Stimulated activated CD4-positive, alpha-beta T cell treated with anti-CD3 and anti-CD28 coated beads, Interleukin-2, amount 100 ng/mL, for 24 hours (primary cell): ENCODE measurements around the gene GSTT2.

Experiments
- DNase-seq, 2 donors: peaks; one replicate each; pipeline ENCODE4 v3.0.0-alpha.2; 2020

Gene GSTT2

DNA sequence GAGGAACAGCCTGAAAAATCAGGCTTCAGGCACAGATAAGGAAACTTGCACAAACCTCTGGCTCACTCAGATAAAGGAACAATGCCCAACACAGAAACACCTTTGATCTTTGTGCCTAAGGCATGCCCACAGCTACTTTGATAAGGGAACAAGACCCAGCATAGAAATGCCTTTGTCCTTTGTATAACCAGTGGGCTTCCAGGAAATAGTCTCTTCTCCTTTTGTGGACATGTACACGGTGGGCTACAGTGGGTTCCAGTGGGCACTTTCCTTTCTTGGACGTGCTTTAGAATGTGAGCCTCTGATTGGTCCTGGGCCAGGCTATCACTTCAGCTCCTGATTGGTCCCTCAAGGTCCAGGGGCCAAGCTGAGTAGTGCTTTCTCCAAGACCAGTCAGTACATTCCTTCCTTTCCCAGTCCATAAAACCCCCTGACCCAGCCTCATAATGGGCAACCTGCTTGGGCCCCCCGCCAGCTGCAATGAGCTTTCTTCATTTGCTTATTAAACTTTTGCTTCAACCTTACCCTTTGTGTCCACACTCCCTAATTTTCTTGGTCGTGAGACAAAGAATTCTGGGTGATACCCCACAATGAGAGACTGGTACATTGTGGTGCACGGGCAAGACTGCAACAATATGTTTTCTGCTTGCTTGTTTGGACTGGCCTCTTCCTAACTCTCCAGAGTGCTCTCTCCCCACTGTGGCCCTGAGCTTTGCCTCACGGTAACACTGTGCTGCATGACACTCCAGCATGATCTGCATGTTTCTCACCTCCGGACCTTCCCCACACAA, 29.5 kb downstream of the GSTT2 start:
- no peak for DNase-seq

DNA sequence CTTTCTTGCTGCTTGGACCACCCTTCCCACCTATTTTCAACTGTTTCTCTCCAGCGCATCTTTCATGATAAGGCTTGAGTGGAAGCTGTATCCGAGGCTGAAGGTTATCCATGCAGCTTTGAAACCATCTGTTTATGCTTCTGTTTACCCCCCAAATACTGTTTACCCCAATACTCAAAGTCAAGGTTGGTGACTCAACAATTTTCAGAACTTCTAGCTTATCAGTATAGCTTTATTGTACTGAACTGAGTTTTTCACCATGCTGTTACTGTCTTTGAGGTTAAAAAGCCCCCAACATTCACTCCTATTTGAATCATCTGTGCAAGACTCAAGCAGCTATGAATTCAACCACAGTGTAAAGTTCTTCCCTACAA, 30.1 kb downstream of the GSTT2 start:
- no peak for DNase-seq

GRCh38 chr22:24011735-24012068, 31.8 kb downstream of the GSTT2 start:
- DNase-seq, result no peak

- no peak for DNase-seq
These were observed 36.2 kb downstream of the GSTT2 start for GRCh38 chr22:24016156-24016555.

DNA sequence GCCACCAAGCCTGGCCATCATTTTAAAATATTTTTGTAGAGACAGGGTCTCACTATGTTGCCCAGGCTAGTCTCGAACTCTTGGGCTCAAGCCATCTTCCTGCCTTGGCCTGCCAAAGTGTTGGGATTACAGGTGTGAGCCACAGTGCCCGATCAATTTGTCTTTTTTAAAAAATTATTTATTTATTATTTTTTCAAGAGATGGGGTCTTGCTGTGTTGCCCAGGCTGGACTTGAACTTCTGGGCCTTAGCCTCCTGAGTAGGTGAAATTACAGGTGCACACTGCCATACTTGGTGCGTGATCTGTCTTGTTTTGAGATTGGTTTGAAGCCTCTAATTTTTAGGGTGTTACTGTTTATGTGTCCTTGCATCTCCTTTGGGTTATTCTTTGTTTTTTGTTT, 41.4 kb downstream of the GSTT2 start:
- no peak for DNase-seq

DNA sequence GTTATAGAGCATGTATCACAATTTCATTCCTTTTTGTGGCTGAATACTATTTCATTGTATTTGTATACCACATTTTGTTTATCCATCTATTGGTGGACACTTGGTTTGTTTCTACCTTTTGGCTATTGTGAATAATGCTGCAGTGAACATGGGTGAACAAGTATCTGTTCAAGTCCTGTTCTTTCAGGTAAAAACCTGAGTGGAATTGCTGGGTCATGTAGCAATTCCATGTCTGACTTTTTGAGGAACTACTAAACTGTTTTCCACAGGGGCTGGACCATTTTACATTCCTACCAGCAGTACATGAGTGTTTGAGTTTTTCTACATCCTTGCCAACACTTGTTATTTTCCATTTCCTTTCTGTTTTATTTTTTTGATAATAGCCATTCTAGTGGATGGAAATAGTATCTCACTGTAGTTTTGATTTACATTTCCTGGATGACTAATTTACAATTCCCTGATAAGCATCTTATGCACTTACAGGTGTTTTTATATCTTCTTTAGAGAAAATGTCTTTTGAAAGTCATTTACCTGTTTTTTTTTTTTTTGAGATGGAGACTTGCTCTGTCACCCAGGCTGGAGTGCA, 43.4 kb downstream of the GSTT2 start:
- DNase-seq, result no peak

DNA sequence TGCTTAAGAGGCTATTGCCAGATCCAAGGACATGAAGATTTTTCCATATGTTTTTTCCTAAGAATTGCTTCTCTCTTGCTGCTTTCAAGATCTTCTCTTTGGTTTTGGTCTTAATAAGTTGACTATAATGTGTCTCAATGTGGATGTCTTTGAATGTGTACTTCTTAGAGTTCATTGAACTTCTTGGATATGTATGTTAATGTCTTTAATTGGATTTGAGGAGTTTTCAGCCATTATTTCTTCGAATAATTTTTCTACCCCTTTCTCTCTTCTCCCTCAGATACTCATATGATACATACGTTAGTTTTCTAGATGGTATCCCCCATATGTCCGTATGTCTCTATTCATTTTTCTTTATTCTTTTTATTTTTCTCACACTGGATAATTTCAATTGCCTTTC, 44.4 kb downstream of the GSTT2 start:
- no peak for DNase-seq

DNA sequence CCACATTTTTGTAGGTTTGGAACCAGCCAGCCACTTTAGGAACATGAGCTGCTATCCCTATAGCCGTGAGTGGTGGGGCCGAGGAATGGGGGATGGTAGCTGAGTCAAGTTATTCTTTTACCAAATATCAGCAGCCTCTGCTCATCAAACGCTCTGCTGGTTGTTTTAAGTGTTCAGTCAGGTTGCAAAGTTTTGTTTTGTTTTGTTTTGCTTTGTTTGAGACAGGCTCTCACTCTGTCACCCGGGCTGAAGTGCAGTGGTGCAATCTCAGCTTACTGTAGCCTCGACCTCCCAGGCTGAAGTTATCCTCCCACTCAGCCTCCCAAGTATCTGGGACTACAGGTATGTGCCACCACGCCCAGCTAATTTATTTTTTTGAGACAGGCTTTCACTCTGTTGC, 45.5 kb downstream of the GSTT2 start:
- no peak for DNase-seq

- DNase-seq, result no peak
These were observed 46.1 kb downstream of the GSTT2 start for GRCh38 chr22:24026056-24026455.

GRCh38 chr22:24026733-24027132, 46.8 kb downstream of the GSTT2 start:
- no peak for DNase-seq

GRCh38 chr22:24027389-24027975, 47.5 kb downstream of the GSTT2 start:
- no peak for DNase-seq

DNA sequence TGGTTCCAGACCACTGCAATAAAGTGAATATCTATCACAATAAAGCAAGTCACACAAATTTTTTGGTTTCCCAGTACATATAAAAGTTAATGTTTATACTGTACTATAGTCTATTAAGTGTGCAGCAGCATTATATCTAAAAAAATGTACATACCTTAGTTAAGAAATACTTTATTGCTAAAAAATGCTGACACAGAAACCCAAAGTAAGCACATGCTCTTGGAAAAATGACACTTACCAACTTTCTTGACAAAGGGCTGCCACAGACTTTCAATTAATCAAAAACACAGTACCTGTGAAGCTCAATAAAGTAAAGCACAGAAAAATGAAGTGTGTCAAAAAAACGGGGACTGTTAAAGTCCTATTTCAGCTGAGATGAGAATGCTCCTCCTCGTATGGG, 48.1 kb downstream of the GSTT2 start:
- DNase-seq, result no peak

DNA sequence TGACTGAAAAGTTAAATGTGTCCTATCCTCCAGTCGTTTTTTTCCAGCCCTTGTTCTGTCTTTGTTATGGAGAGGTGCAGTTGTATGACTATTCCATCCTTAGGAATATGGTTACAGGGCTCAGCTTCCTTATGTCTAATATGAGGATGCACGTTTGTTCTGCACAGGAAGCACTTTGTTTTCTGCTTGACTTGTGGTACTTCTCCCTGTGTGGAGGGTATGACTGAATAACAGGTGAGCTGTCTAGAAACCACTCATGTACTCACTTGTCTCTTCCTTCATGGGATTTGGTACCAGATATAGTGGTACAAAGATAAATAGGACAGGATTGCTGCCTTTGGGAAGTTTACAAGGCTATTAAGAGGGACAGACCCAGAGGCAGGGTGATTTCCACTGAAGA, 48.6 kb downstream of the GSTT2 start:
- no peak for DNase-seq

- DNase-seq, result no peak
These were observed 49.4 kb downstream of the GSTT2 start for GRCh38 chr22:24029304-24029703.

- no peak for DNase-seq
These were observed 50.3 kb downstream of the GSTT2 start for GRCh38 chr22:24030186-24030702.
